Ammon's horn (tissue), 1 donor: ENCODE data around the gene FYN.

Experiments used
- DNase-seq: peaks from one replicate; pipeline ENCODE4 v3.0.0-alpha.2; 2016; ENCODE audit warnings: low spot score

FYN gene

DNA sequence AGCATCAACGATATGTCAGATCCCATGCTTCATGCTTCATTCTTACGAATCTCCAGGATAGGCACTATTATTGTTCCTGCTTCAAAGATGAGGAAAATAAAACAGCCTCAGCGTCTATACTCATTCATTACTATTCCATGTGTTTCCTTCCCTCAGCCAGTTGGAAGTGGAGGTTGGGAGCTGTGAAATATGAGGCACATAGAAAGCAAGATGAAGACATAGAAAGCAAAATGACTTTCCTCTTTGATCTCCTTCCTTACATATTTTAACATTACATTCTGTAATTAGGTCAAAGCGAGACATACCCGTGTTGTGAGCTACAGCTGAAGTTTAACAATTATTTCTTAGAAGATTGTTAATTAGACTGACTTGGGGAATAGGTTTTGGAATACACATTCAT, 125.4 kb downstream of the FYN start:
- no peak for DNase-seq

DNA sequence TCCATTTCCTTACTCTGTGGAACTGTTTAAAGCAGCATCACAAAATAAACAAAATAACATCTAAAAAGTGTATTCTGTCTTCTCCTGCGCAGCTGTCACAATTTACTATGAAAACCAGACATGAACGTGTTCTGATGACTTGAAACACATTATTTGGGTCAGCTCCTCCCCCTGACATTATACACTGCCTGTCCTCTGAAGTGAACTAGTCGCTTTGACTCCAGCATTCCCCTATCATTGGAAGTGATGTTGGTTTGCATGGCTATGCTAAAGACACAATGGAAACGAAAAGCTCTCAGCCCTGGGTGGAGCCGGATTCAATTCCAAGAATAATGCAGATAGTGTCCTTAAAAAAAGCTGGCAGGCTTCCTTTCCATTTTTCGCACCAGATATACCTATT, 125.9 kb downstream of the FYN start:
- no peak for DNase-seq

DNA sequence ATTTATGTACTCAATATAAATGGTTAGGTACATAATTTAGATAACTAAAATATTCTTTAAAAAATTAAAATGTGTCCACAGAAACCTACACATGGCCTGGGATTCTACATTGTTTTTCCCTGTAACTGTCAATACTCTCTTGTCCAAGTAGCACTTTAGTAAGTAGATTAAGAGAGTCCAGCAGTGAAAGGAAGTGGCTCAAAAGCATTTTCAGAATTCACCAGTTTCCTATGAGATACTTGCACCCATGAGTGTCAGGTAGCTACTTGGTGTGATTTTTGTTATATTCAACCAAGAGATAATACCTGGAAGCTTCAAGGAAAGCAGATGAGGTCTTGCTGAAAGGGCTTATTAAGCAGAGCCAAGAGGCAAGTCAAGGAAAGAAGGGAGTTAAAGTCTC, 126.3 kb downstream of the FYN start:
- DNase-seq: no peak

DNA sequence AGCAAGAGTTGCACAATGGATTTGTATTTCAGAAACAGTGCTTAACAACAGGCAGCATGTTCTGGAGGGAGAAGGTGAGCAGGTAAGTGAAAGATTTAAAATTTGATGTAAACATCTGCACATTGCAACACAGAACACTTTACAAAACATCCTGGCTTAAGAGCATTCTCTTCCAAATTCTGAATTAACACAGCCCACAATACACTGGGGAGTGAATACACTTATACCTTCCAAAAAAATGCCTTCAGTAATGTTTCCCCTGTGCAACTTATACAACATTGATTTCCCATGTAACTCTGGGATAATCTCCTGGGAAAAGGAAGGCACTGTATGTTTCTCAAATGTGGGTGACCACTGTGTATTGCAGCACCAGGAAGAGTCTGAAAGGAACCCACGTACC, 127.6 kb downstream of the FYN start:
- DNase-seq: no peak

DNA sequence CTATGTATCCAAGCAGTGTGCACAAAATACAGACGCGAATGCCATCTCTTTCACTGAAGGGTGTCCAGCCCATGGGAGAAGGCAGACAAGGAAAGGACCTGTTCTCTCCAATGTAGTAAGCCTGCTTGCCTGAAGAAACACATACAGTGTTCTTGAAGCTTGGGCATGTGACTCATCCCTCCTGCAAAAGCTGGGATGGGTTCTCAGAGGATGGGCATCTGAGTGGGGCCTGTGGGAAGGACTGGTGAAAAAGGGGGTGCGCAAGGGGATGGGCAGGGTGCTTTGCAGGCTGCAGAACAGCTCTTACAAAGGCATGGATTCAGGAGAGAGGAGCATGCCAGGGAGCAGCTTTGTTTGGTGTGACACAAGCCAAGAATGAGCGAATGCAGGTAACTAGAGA, 128.1 kb downstream of the FYN start:
- no peak for DNase-seq

DNA sequence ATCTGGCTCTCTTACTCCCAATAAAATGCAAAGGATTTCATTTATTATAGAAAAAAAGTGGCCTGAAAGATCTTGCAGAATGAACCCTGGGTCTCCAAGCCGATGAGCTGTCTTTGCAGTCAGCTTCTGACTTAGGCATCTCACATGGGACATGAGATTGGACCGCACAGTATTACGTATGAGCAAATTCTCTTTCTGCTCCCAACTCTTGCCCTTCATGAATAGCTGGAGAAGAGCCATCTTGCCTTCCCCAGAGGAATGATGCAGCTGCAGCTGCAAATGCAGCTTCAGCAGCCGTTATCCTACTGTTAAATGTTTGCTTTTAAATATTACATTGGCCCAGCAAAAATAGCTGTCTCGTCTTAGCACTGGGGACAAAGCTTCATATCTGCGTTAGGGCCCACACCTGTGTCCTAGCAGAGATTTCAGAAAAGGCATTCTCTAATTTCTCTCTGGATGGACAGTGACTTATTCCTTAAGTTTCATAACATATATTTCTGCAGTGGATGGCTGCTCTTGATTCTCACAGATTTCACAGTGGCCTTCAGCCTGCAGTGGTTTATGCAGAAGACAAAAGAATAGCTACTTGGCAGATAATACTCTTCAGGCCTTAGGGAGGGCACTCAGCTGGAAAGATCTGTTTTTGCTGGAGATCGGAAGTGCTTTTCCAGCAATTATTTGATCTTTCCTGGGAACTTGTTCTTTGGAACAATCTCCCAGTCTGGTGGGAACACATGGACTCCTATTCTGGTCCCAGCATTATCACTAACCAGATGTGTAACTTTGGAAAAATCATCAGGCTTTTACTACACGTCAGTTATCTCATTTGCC, 129.2 kb downstream of the FYN start:
- peak; percentile 82 for DNase-seq

DNA sequence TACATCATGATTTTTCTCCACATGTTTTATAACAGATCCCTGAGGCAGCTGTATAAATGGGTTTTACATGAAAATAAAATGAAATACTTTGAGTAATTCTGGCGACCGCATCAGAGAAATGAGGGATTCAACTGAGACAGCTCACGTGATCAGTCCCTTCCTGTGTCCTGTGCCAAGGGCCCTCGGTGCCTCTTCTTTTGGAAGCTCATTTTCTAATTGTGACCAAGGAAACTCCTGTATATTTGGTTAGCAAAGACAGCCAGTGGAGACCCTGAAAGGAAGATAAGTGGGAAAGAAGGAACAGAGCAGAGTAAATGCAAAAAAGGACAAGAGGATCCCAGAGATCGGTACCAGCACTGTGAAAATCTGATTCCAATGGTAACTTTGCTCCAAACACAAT, 129.9 kb downstream of the FYN start:
- DNase-seq: no peak

DNA sequence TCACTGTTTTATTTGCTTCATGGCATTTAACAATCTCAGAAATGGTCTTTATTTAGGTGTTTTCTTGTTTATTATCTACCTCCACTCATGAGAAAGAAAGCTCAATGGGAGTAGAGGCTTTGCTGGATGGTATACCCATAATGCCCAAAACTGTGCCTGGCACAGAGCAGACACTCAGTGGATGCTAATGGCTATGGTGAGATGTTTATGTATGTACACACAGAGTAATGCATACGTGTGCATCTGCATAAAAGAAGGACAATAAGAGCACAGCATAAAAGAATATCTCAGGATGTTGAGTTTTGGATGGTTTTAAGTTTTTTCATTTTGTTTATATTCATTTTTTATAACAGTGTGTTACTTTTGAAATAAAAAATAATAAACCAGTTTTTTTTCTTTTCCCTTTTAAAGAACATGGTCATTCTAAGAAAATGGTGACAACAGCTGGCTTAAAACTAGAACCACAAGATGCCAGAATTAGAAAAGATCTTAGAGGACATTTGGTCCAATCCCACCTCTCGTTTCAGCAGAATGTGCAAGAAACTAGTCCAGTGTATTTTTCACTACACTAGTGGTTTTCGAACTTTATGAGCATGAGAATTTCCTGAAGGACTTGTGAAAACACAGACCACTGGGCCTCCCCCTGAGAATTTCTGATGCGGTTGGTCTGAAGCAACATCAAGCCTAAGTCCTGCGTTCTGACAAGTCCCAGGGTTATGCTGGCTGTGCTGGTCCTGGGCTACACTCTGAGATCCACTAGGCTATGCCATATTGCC, 131.9 kb downstream of the FYN start:
- no peak for DNase-seq

DNA sequence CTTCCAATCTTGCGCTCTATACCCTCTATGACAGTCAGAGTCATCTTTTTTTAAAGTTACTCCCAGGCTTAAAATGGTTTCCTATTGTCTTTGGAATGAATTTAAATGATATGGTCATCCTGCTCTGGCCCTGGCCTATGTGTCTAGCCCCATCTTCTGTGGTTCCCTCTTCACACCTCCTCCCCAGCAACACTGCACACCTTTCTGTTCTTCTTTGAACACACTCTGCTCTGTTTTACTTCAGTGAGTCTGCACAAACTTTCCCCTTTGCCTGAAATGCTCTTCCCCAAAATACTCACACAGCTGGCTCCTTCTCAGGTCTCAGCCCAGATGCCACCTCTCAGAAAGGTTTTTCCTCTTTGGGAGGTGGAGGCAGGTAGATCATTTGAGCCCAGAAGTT, 132.7 kb downstream of the FYN start:
- no peak for DNase-seq

DNA sequence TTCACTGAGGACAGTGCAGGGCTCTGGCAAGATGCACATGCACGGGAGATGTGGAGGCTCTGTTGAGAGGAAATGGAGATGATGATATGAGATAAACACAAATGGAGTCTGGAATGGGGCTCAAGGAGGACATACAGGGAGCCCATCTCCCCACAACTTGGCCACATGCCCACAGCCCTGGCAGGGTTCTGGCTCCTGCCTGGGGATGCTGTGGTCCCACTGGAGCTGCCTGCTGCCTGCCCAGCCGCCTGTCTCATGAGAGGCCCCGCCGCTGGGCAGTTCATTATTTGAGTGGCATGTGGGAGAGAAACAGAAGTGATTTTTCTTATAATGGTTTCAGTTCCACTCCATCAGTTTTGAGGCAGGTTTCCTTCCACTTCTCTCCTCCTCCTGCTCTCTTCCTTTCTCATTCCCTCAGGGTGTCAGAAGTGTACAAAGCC, 134.0 kb downstream of the FYN start:
- DNase-seq: no peak

DNA sequence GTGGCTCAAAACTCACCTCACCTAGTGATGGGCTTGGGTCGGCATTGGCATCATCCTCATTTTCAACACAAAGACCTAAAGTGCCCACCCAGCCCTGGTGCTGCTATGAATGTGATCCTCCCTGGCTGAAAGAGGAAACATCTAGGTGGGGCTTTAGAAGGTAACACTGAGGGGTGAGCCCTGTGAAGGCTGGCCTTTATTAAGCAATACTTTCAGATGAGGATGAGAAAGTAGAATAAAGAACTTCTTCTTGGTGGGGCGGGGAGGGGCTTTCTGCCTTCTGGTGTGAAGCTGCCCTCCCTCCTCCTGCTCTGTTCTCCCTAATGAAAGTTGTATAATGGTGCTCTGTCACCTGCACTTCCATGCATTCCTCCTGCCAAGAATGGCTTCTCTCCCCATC, 134.6 kb downstream of the FYN start:
- DNase-seq: no peak

DNA sequence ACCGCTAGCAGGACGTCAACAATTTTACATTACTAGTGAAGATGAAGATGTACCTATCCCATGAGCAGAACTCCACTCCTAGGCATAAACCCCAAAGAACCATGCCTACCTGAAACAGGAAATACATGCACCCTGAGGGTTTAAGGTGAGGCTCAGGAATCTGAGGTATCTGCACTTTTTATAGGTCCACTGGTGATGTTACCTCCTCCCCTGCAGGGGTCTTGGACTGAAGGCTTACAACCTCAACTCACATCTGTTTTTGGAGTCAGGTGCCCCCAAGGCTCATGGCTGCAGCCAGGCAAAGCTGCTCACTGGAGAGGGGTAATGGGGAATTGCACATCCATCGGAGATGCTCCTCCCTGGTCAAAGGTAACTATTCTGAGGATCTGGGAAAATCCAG, 135.1 kb downstream of the FYN start:
- no peak for DNase-seq

DNA sequence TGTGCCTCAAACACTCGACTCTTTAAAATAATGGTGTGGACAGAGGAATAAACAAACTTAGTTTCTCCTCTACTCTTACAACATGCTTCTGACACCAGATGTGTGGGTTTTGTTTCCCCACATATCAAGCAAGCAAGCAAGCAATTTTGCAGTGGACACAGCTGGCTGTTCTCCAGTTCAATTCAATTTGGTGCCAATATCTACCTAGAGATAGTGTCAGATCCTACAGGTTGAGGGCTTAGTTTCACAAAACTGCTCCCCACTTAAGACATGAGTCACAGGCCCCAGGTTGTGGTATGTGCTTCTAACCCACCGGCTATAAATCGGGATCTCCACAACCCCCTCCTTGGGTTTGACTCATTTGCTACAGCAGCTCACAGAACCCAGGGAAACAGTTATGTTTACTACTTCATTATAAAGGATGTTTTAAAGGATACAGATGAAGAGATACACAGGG, 136.2 kb downstream of the FYN start:
- DNase-seq: no peak

DNA sequence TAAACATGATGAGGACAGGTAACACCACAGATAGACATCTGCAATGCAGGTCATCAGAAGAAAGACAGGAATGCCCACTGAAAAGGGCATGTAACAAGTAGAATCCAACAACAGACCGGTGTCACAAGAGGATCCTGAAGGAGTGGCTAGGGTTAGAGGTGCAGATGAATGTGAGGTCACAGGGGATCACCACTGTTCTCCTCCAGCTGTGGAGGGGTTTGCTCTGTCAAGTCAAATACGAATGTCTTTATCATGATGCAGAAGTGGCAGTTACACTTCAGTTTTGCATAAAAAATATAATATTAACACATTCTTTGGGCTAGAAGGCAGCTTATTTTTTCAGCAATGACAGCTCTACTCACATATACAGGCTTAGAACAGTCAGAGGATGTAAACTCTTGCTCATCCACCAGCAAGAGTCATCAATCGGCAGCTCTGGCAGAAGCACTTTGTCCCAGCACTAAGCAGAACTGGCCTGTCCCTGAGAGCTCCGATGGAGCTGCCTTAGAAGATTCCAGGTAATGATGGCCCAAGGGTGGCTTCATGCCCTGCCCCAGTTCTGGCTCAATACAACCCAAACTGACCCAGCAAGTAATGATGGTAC, 137.1 kb downstream of the FYN start:
- DNase-seq: no peak

DNA sequence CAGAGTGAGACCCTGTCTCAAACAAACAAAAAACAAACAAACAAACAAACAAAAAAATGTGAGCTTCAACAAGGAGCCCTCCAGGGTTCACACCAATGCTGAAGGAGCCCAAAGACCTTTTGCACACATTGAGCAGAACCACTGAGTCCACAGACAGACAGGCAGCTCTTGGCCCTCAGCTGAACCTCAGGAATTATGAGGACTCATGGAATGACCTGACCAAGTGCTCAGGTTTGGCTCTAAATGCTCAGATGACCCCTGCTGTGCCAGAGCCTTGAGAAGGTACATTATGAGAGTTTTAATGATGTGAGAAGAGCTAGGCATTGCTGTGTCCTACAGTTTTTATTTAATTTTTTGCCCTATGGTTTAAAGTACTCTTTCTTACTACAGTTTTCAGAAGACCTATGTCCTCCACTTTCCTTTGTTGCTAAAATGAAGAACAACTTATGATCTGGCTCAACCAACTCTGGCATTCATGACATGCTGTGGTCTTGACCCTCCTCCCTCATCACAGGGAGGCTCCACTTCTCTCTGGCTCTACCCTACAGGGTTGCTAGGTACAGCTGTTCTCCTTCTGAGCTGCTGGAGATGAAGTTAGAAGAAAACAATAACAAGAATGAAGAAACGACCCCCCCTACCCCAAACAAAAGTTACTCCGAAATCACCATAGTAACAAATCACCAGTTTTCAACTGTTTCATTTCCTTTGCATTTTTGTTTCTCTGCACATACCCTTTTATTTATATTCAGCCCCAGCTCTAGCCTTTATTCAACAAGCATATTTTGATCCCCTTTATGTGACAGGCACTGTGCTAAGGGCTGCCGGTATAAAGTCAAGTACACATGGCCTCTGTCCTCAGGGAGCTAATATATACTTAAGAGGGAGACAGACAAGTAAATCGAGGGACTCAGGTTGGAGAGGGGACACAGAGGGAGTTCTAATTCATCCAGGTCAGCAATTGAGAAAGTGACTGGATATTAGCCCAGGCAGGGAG, 138.9 kb downstream of the FYN start:
- no peak for DNase-seq

DNA sequence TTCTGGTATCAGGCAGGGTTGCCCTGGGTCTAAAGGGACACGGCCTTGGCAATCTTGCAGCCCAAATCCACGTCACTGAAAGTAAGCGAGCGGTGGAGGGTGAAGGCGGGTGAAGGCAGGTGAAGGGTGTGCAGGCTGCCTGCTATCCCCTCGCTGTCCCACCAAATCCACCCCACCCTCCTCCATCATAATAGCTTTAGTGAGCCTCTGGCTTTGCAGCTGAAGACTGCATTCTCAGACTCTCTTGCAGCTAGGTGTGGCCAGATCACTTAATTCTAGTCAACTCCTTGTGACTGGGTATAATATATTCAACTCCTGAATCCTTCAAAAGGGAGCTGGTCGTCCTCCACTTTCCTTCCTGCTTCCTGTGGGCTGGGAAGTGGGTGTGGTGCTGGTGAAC, 140.9 kb downstream of the FYN start:
- no peak for DNase-seq

DNA sequence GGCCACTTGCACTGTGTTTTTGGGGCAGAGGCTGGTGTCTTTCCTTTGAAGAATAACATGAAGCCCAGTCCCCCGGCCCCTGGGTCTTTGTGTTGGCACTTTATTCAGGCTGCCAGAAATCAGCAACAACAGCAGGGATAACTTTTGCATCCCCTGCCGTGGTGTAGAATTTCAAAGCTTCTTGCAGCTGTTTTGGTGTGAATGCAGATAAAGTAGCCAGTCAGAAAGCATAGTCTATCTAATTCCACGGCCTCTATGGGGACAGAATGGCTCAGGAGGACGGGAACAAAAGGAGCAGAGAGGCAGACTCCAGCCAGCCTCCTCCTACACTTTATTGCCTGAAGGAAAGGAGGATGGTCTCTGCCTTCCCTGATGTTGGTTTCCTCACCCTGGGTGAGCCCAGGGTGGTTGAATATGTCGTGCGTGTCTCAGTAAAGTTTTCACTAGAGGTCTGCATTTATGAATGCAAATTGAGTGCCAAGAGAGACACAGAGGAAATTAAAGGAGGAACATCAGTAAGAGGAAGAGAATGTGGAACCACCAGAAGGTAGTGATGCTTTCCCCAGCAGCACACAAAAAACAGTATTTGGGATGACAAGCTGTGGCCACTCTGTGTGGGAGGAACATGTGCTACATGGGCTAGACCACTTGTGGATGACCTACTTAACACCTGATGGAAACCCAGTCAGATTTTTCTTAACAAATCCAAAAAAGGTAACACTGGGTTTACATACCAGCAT, 141.6 kb downstream of the FYN start:
- DNase-seq: no peak

DNA sequence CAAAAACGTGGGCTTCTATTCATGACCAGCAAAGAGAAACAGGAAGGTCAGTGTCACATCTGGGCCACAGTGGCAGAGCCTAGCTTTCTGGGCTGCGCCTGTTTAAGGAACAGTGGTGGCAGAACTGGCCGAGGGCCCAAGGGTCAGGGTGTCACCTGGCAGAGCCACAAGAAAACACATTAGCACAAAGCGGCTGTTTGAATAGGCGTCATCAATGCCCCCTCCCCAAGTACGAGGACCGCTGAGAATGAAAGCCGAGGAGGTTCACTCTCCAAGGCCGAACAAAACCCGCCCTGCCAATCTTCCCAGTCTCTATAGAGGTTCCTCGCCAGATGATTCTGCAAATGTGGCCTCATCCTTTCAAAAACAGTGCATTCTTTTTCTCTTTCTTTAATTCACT, 142.4 kb downstream of the FYN start:
- peak; percentile 79 for DNase-seq

DNA sequence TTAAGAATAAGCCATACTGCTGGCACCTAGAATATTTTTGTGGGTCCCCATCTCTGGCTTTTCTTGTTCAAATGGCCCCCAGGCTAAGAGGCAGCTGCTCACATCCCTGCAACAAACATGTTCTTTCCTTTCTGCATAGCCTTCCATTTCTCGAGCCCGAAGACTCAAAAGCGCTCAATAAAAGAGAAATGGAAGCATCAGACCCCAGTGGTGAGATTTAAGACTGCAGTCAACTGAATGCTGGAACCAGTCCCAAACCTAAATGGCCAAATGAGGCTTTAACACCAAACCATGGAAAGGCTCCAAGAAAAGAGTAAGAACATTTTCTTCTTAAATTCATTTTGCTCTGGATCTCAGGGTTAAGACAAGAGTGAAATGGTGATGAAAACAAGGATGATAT, 145.4 kb downstream of the FYN start:
- no peak for DNase-seq

DNA sequence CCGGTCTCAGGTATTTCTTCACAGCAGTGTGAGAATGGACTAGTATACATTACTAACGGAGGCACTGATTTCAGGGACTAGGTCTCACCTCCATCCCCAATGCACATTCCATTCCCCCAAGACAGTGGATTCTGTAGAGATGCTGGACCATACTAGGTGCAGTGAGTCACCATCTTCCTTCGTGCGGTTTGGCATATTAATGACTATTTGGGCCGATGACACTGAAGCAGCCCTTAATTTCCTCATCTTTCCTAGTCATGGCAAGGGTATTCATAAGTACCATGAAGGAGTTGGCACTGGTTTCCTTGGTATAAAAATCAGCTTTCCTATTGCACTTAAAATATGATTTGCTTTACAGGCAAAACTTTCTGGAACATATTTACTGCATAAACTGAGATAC, 146.2 kb downstream of the FYN start:
- no peak for DNase-seq
